Right lung (tissue), 5 donors: ENCODE data around the gene GMEB1. TPM values are rescaled to one million over a fixed set of nuclear protein-coding genes. Genes with fewer than 3 reads are reported as not detected.
"Not testable (repeated sequence)": the region's sequence is repeated elsewhere in the genome, so short reads cannot be mapped to it uniquely, and the experiment has no call there.

Experiments used
- DNase-seq, 2 donors: peaks; one replicate each; pipeline ENCODE4 v3.0.0-alpha.2; 2013
- polyA plus RNA-seq, 5 donors: library from polyadenylated mRNA; unstranded; fragments of 120-200 nt; gene quantifications; one replicate each; pipeline versions ENCODE4 v1.2.1 to v1.2.3, GENCODE V29; 2013; ENCODE audit warnings: inconsistent platforms in 1 of 5, low replicate concordance in 1 of 5; ENCODE audit not compliant: insufficient read length in 5 of 5, insufficient read depth in 1 of 5

Gene GMEB1
- polyA plus RNA-seq, 5 donors = 12.2 to 16.7 (median 16.1) TPM

- DNase-seq = no peak
Observed at GRCh38 chr1:28745653-28746173, 77.1 kb downstream of the GMEB1 start.

GRCh38 chr1:28750330-28750729 lies 81.7 kb downstream of the GMEB1 start:
- no peak for DNase-seq

GRCh38 chr1:28750771-28751294 lies 82.2 kb downstream of the GMEB1 start:
- DNase-seq = not testable (repeated sequence)

- DNase-seq = no peak
Observed at GRCh38 chr1:28751315-28752060, 82.9 kb downstream of the GMEB1 start.

GRCh38 chr1:28755701-28756100 lies 87.1 kb downstream of the GMEB1 start:
- no peak for DNase-seq

GRCh38 chr1:28756846-28757245 lies 88.3 kb downstream of the GMEB1 start:
- DNase-seq = no peak

GRCh38 chr1:28758420-28758819 lies 89.8 kb downstream of the GMEB1 start:
- DNase-seq = no peak

- no peak for DNase-seq
Observed at GRCh38 chr1:28759257-28759656, 90.7 kb downstream of the GMEB1 start.

- DNase-seq = no peak
Observed at GRCh38 chr1:28761189-28761588, 92.6 kb downstream of the GMEB1 start.

- no peak for DNase-seq
Observed at GRCh38 chr1:28766532-28767183, 98.1 kb downstream of the GMEB1 start.

Other genes starting within 250 kb of the GMEB1 start
- 10 to 100 TPM; 35.1 to 48.1 (median 41.3) TPM for gene RCC1, start 162.7 kb upstream of the GMEB1 start, polyA plus RNA-seq
- 10 to 100 TPM; 28.0 to 36.8 (median 29.0) TPM for gene TRNAU1AP, start 115.7 kb upstream of the GMEB1 start, polyA plus RNA-seq
- gene RAB42, start 76.5 kb upstream of the GMEB1 start, polyA plus RNA-seq = 1 to 10 TPM; 6.2 to 7.4 (median 6.7) TPM
- gene TAF12, start 25.7 kb upstream of the GMEB1 start, polyA plus RNA-seq = 10 to 100 TPM; 29.0 to 33.9 (median 32.8) TPM
- gene RNU11, start 20.2 kb upstream of the GMEB1 start, polyA plus RNA-seq = not detected
- 10 to 100 TPM; 64.4 to 77.2 (median 74.9) TPM for gene YTHDF2, start 68.2 kb downstream of the GMEB1 start, polyA plus RNA-seq
- under 1 TPM; 0.15 to 0.22 (median 0.18) TPM for gene OPRD1, start 143.4 kb downstream of the GMEB1 start, polyA plus RNA-seq
- 10 to 100 TPM; 36.5 to 53.0 (median 46.3) TPM for gene EPB41, start 245.8 kb downstream of the GMEB1 start, polyA plus RNA-seq